Activated CD8-positive, alpha-beta memory T cell treated with anti-CD3 and anti-CD28 coated beads, Interleukin-2, amount 10 ng/mL, durations not matched to agents 7 days and 5 days (primary cell): Measurements from ENCODE around the gene CAPN13. TPM values are rescaled to one million over a fixed set of nuclear protein-coding genes. Genes with fewer than 3 reads are reported as not detected.

Source experiments
- ATAC-seq: fragments of 150-1000 bp; cut with Tn5 transposase; one replicate; pipeline ENCODE4 v1.10.0; 2021; ENCODE audit warnings: moderate library complexity
- CTCF ChIA-PET: fragments of 350-600 bp; sonication (Branson Sonifier 250); formaldehyde crosslinking; loops from one replicate; lab custom pipeline; 2021; ENCODE audit warnings: antibody characterized with exemption; lab: Charles Lee
- DNase-seq: peaks from one replicate; pipeline ENCODE4 v3.0.0-alpha.2; 2020
- H3K27ac Mint-ChIP-seq: one replicate; pipeline ENCODE4 v1.8.0; 2021; ENCODE audit warnings: mild to moderate bottlenecking, mixed read lengths
- H3K27me3 Mint-ChIP-seq: one replicate; pipeline ENCODE4 v1.8.0; 2021; ENCODE audit warnings: mixed read lengths
- H3K36me3 Mint-ChIP-seq: one replicate; pipeline ENCODE4 v1.8.0; 2021; ENCODE audit warnings: mild to moderate bottlenecking, mixed read lengths
- H3K4me1 Mint-ChIP-seq: one replicate; pipeline ENCODE4 v1.8.0; 2021; ENCODE audit warnings: mixed read lengths
- H3K4me3 Mint-ChIP-seq: one replicate; pipeline ENCODE4 v1.8.0; 2021; ENCODE audit warnings: mild to moderate bottlenecking, moderate library complexity, mixed read lengths
- H3K9me3 Mint-ChIP-seq: one replicate; pipeline ENCODE4 v1.8.0; 2022; ENCODE audit warnings: low read depth, mixed read lengths
- total RNA-seq, 2 experiments: library from RNA; stranded (reverse); gene quantifications; one replicate each; pipeline ENCODE4 v1.2.3, GENCODE V29; 2021

CAPN13 gene
- total RNA-seq, 2 experiments from 2014 or later: not detected

- Mint-ChIP-seq H3K36me3 (no peaks in the 10 kb centered on the region), H3K4me3 (no peak overlapping the region), H3K9me3 (no peaks in the 10 kb centered on the region), H3K27ac (no peak overlapping the region), H3K27me3 (peaks cover 6% of the 10 kb centered on the region), H3K4me1 (no peaks in the 10 kb centered on the region)
- CTCF ChIA-PET: no interaction called here
- ATAC-seq (no peak), DNase-seq (no peak)
Observed at GRCh38 chr2:30765876-30766470, 41.3 kb downstream of the CAPN13 start.

- Mint-ChIP-seq H3K4me1 (no peaks in the 10 kb centered on the region), H3K27ac (no peak overlapping the region)
Observed at GRCh38 chr2:30765191-30765590, 42.1 kb downstream of the CAPN13 start.

GRCh38 chr2:30764021-30764800 is 43.0 kb downstream of the CAPN13 start:
- Mint-ChIP-seq H3K4me3 (no peak overlapping the region), H3K9me3 (no peaks in the 10 kb centered on the region), H3K27ac (no peak overlapping the region), H3K27me3 (peaks cover 6% of the 10 kb centered on the region), H3K36me3 (no peaks in the 10 kb centered on the region), H3K4me1 (no peaks in the 10 kb centered on the region)
- CTCF ChIA-PET: no interaction called here
- no peak for ATAC-seq
- DNase-seq: no peak

More at GRCh38 chr2:30765191-30765590, 42.1 kb downstream of the CAPN13 start:
- Mint-ChIP-seq H3K9me3 (no peaks in the 10 kb centered on the region), H3K4me3 (no peak overlapping the region), H3K27me3 (peaks cover 6% of the 10 kb centered on the region), H3K36me3 (no peaks in the 10 kb centered on the region)
- CTCF ChIA-PET: no interaction called here
- no peak for ATAC-seq
- DNase-seq: no peak

GRCh38 chr2:30763151-30763660 is 44.0 kb downstream of the CAPN13 start:
- Mint-ChIP-seq H3K9me3 (no peaks in the 10 kb centered on the region), H3K27ac (no peak overlapping the region), H3K27me3 (peaks cover 6% of the 10 kb centered on the region), H3K36me3 (no peaks in the 10 kb centered on the region), H3K4me1 (no peaks in the 10 kb centered on the region), H3K4me3 (no peak overlapping the region)
- ATAC-seq: no peak
- CTCF ChIA-PET: interaction anchor here (1.3 kb wide), 1 partner anchor 52 kb away, joined by 3 read pairs; no protein-coding TSS in a partner anchor
- DNase-seq: no peak

GRCh38 chr2:30761226-30761625 is 46.0 kb downstream of the CAPN13 start:
- CTCF ChIA-PET: no interaction called here
- H3K36me3 Mint-ChIP-seq: no peaks in the 10 kb centered on the region
- ATAC-seq (no peak), DNase-seq (no peak)
- H3K9me3 Mint-ChIP-seq: no peaks in the 10 kb centered on the region
- H3K27ac Mint-ChIP-seq: no peak overlapping the region
- no peaks in the 10 kb centered on the region for H3K4me1 Mint-ChIP-seq
- no peak overlapping the region for H3K4me3 Mint-ChIP-seq
- no peaks in the 10 kb centered on the region for H3K27me3 Mint-ChIP-seq

GRCh38 chr2:30759481-30759880 is 47.8 kb downstream of the CAPN13 start:
- H3K27me3 Mint-ChIP-seq: no peaks in the 10 kb centered on the region
- H3K4me1 Mint-ChIP-seq: no peaks in the 10 kb centered on the region
- no peaks in the 10 kb centered on the region for H3K36me3 Mint-ChIP-seq
- no peak overlapping the region for H3K27ac Mint-ChIP-seq
- H3K9me3 Mint-ChIP-seq: no peaks in the 10 kb centered on the region
- H3K4me3 Mint-ChIP-seq: no peak overlapping the region
- no peak for ATAC-seq
- no peak for DNase-seq
- CTCF ChIA-PET: no interaction called here

GRCh38 chr2:30758191-30758651 is 49.0 kb downstream of the CAPN13 start:
- Mint-ChIP-seq H3K4me1 (no peaks in the 10 kb centered on the region), H3K27me3 (no peaks in the 10 kb centered on the region), H3K4me3 (no peak overlapping the region), H3K36me3 (no peaks in the 10 kb centered on the region), H3K9me3 (no peaks in the 10 kb centered on the region), H3K27ac (no peak overlapping the region)
- ATAC-seq (no peak), DNase-seq (no peak)
- CTCF ChIA-PET: no interaction called here

- Mint-ChIP-seq H3K4me3 (no peak overlapping the region), H3K4me1 (no peaks in the 10 kb centered on the region), H3K36me3 (no peaks in the 10 kb centered on the region), H3K27me3 (no peaks in the 10 kb centered on the region), H3K27ac (no peak overlapping the region), H3K9me3 (no peaks in the 10 kb centered on the region)
- DNase-seq (no peak), ATAC-seq (no peak)
- CTCF ChIA-PET: no interaction called here
Observed at GRCh38 chr2:30757749-30758148, 49.5 kb downstream of the CAPN13 start.

GRCh38 chr2:30756971-30757370 is 50.3 kb downstream of the CAPN13 start:
- H3K4me3 Mint-ChIP-seq: no peak overlapping the region
- ATAC-seq (no peak), DNase-seq (no peak)
- no peaks in the 10 kb centered on the region for H3K9me3 Mint-ChIP-seq
- no peak overlapping the region for H3K27ac Mint-ChIP-seq
- CTCF ChIA-PET: interaction anchor here (1.1 kb wide), 1 partner anchor 45 kb away, joined by 3 read pairs; no protein-coding TSS in a partner anchor
- H3K4me1 Mint-ChIP-seq: no peaks in the 10 kb centered on the region
- H3K36me3 Mint-ChIP-seq: no peaks in the 10 kb centered on the region
- H3K27me3 Mint-ChIP-seq: peaks cover 3% of the 10 kb centered on the region

GRCh38 chr2:30756051-30756719 is 51.1 kb downstream of the CAPN13 start:
- peaks cover 3% of the 10 kb centered on the region for H3K27me3 Mint-ChIP-seq
- no peak overlapping the region for H3K4me3 Mint-ChIP-seq
- no peaks in the 10 kb centered on the region for H3K4me1 Mint-ChIP-seq
- ATAC-seq: no peak
- CTCF ChIA-PET: interaction anchor here (1.1 kb wide), 1 partner anchor 45 kb away, joined by 3 read pairs; no protein-coding TSS in a partner anchor
- no peak for DNase-seq
- no peaks in the 10 kb centered on the region for H3K9me3 Mint-ChIP-seq
- H3K36me3 Mint-ChIP-seq: no peaks in the 10 kb centered on the region
- H3K27ac Mint-ChIP-seq: no peak overlapping the region

GRCh38 chr2:30753630-30754029 is 53.6 kb downstream of the CAPN13 start:
- no peaks in the 10 kb centered on the region for H3K4me1 Mint-ChIP-seq

GRCh38 chr2:30752811-30753210 is 54.4 kb downstream of the CAPN13 start:
- CTCF ChIA-PET: interaction anchor here (0.6 to 1.1 kb wide), 2 partner anchors 147 to 580 kb away, joined by 3 read pairs; no protein-coding TSS in a partner anchor

More at GRCh38 chr2:30753630-30754029, 53.6 kb downstream of the CAPN13 start:
- DNase-seq (no peak), ATAC-seq (no peak)
- H3K27me3 Mint-ChIP-seq: peaks cover 11% of the 10 kb centered on the region
- H3K4me3 Mint-ChIP-seq: no peak overlapping the region
- no peaks in the 10 kb centered on the region for H3K9me3 Mint-ChIP-seq
- CTCF ChIA-PET: no interaction called here
- H3K36me3 Mint-ChIP-seq: no peaks in the 10 kb centered on the region
- H3K27ac Mint-ChIP-seq: no peak overlapping the region

GRCh38 chr2:30747206-30747605 is 60.0 kb downstream of the CAPN13 start:
- DNase-seq: no peak
- H3K36me3 Mint-ChIP-seq: no peaks in the 10 kb centered on the region
- peaks cover 19% of the 10 kb centered on the region for H3K27me3 Mint-ChIP-seq
- H3K9me3 Mint-ChIP-seq: no peaks in the 10 kb centered on the region
- H3K4me1 Mint-ChIP-seq: no peaks in the 10 kb centered on the region
- no peak overlapping the region for H3K27ac Mint-ChIP-seq
- CTCF ChIA-PET: no interaction called here
- no peak overlapping the region for H3K4me3 Mint-ChIP-seq
- ATAC-seq: no peak

More at GRCh38 chr2:30752811-30753210, 54.4 kb downstream of the CAPN13 start:
- no peak for ATAC-seq
- Mint-ChIP-seq H3K27me3 (peaks cover 15% of the 10 kb centered on the region), H3K9me3 (no peaks in the 10 kb centered on the region), H3K4me3 (no peak overlapping the region), H3K36me3 (no peaks in the 10 kb centered on the region), H3K4me1 (no peaks in the 10 kb centered on the region), H3K27ac (no peak overlapping the region)
- DNase-seq: no peak
